ENCODE results near the gene CTNND2. TPM values are rescaled to one million over a fixed set of nuclear protein-coding genes. Genes with fewer than 3 reads are reported as not detected.

Gene CTNND2
- total RNA-seq, 1 donor from 2014 or later, result 6.9 TPM

- Histone ChIP-seq H3K9me3 (no peaks in the 10 kb centered on the region), H3K4me1 (no peaks in the 10 kb centered on the region), H3K27ac (no peak overlapping the region), H3K27me3 (no peaks in the 10 kb centered on the region), H3K4me3 (no peak overlapping the region), H3K36me3 (no peaks in the 10 kb centered on the region)
- ATAC-seq (no peak), DNase-seq (no peak)
- TF ChIP-seq, protein P1, sequence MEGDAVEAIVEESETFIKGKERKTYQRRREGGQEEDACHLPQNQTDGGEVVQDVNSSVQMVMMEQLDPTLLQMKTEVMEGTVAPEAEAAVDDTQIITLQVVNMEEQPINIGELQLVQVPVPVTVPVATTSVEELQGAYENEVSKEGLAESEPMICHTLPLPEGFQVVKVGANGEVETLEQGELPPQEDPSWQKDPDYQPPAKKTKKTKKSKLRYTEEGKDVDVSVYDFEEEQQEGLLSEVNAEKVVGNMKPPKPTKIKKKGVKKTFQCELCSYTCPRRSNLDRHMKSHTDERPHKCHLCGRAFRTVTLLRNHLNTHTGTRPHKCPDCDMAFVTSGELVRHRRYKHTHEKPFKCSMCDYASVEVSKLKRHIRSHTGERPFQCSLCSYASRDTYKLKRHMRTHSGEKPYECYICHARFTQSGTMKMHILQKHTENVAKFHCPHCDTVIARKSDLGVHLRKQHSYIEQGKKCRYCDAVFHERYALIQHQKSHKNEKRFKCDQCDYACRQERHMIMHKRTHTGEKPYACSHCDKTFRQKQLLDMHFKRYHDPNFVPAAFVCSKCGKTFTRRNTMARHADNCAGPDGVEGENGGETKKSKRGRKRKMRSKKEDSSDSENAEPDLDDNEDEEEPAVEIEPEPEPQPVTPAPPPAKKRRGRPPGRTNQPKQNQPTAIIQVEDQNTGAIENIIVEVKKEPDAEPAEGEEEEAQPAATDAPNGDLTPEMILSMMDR (IDR thresholded peaks at IDR 0.05), result no peak
- intact Hi-C loops (cut with DNase I), result no loop called here
These were observed 88.8 kb downstream of the CTNND2 start for GRCh38 chr5:11815481-11815880.

- Histone ChIP-seq H3K36me3 (no peaks in the 10 kb centered on the region), H3K4me1 (no peaks in the 10 kb centered on the region), H3K27ac (no peak overlapping the region), H3K27me3 (no peaks in the 10 kb centered on the region), H3K4me3 (no peak overlapping the region), H3K9me3 (no peaks in the 10 kb centered on the region)
- no peak for DNase-seq
- TF ChIP-seq, protein P1 (IDR thresholded peaks at IDR 0.05), result no peak
- intact Hi-C loops (cut with DNase I), result no loop called here
- ATAC-seq, result no peak
These were observed 89.9 kb downstream of the CTNND2 start for GRCh38 chr5:11814373-11814772.

DNA sequence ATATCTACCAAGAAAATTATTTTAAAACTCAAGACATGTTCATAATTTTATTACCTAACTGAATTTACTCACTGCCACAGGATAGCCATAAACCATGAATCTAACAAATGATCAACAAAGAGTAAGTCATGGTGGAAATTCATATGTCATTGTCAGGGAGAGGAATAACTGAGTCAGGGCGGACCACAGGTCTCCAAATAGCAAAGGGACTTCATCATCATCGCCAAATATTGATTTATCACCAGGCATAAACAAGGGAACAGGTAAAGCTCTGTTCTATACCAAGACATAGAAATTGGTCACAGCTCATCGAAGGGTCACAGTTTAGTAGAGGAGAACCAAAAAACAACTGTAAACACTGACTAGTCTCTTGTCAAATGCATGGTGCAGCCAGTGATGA, 94.8 kb downstream of the CTNND2 start:
- Histone ChIP-seq H3K4me1 (no peaks in the 10 kb centered on the region), H3K36me3 (no peaks in the 10 kb centered on the region), H3K9me3 (no peaks in the 10 kb centered on the region), H3K4me3 (no peak overlapping the region), H3K27me3 (no peaks in the 10 kb centered on the region), H3K27ac (no peak overlapping the region)
- DNase-seq, result no peak
- intact Hi-C loops (cut with DNase I), result no loop called here
- ATAC-seq, result no peak
- TF ChIP-seq, protein P1 (IDR thresholded peaks at IDR 0.05), result no peak

DNA sequence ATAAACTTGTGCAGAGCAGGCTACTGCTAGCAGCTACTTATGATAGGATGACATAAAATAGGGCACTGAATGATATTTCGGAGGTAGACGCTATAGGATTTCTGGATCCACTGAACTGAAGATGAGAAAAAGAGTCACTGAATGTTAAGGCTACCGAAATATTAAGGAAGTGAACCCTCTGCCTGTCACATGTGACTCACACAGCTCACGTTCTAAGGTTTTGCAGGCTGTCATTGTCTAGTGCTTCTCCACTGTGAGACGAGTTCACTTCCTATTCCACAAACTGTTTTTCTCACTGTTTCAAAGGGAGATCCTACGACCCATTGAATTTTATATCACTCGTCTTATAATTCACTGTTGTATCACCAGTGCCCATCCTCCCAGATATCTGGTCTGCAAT, 100.8 kb downstream of the CTNND2 start:
- TF ChIP-seq, protein P1 (IDR thresholded peaks at IDR 0.05), result no peak

DNA sequence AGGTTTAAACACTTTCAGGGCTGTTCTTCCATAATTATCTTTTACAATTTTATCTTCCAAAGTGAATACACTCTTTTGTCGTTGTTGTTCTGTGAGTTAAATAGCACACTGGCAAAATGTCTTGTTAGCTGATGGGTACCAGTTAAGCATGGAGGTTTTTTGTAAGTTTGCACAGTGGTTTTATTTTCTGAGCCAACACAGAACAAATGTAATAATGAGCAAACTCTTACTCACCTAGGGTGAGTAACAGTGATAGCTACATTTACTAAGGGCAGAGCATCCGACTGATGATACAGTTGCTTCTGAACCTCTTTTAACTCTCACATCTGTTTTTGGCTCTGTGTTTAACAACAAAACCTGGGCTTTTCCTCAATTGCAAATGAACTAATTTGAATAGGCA, 103.2 kb downstream of the CTNND2 start:
- H3K27ac ChIP-seq, result no peak overlapping the region
- H3K36me3 ChIP-seq, result no peaks in the 10 kb centered on the region
- TF ChIP-seq, protein P1 (IDR thresholded peaks at IDR 0.05), result no peak
- DNase-seq (no peak), ATAC-seq (no peak)
- H3K27me3 ChIP-seq, result no peaks in the 10 kb centered on the region
- no peaks in the 10 kb centered on the region for H3K4me1 ChIP-seq
- H3K9me3 ChIP-seq, result no peaks in the 10 kb centered on the region
- H3K4me3 ChIP-seq, result no peak overlapping the region
- intact Hi-C loops (cut with DNase I), result no loop called here

More for the DNA sequence above, 100.8 kb downstream of the CTNND2 start:
- ATAC-seq (no peak), DNase-seq (no peak)
- no peaks in the 10 kb centered on the region for H3K4me1 ChIP-seq
- intact Hi-C loops (cut with DNase I), result no loop called here
- H3K27me3 ChIP-seq, result no peaks in the 10 kb centered on the region
- H3K36me3 ChIP-seq, result no peaks in the 10 kb centered on the region
- H3K4me3 ChIP-seq, result no peak overlapping the region
- H3K9me3 ChIP-seq, result no peaks in the 10 kb centered on the region
- H3K27ac ChIP-seq, result no peak overlapping the region

- Histone ChIP-seq H3K4me3 (no peak overlapping the region), H3K9me3 (no peaks in the 10 kb centered on the region), H3K27ac (no peak overlapping the region), H3K4me1 (no peaks in the 10 kb centered on the region), H3K27me3 (no peaks in the 10 kb centered on the region), H3K36me3 (no peaks in the 10 kb centered on the region)
- no peak for DNase-seq
- ATAC-seq, result no peak
- TF ChIP-seq, protein P1 (IDR thresholded peaks at IDR 0.05), result no peak
- intact Hi-C loops (cut with DNase I), result no loop called here
These were observed 107.1 kb downstream of the CTNND2 start for GRCh38 chr5:11797132-11797531.
